Gastroesophageal sphincter (tissue), 3 donors: Measurements from ENCODE around the gene AAR2.

Experiments used
- CTCF ChIP-seq, 4 experiments: fragments of 200-600 bp in 2 of 4; fragments of 450-650 bp in 2 of 4; sonication (generic) in 1 of 4; IDR thresholded peaks; one replicate each; pipeline ENCODE4 v1.5.1; 2017 to 2019; ENCODE audit warnings: antibody characterized with exemption in 4 of 4, mild to moderate bottlenecking in 2 of 4, moderate library complexity in 2 of 4
- EP300 ChIP-seq: sonication (generic); formaldehyde crosslinking; IDR thresholded peaks from one replicate; pipeline ENCODE4 v1.6.1; 2017; ENCODE audit warnings: antibody characterized with exemption, mild to moderate bottlenecking
- POLR2A ChIP-seq, 2 donors: fragments of 450-650 bp; IDR thresholded peaks; one replicate each; pipeline ENCODE4 v1.6.1; 2017; ENCODE audit warnings: antibody characterized with exemption in 2 of 2, mild to moderate bottlenecking in 2 of 2, moderate library complexity in 1 of 2
- POLR2AphosphoS5 ChIP-seq: sonication (generic); formaldehyde crosslinking; IDR thresholded peaks from one replicate; pipeline ENCODE4 v1.6.1; 2017; ENCODE audit warnings: antibody characterized with exemption

- no peak for TF ChIP-seq EP300
- TF ChIP-seq CTCF (IDR thresholded peaks at IDR 0.05) = no peak
- TF ChIP-seq POLR2A (IDR thresholded peaks at IDR 0.05) = no peak
- no peak for TF ChIP-seq POLR2AphosphoS5
Measured at GRCh38 chr20:36249450-36249849, 13.2 kb downstream of the AAR2 start.
